CD14-positive monocyte (primary cell): ENCODE data around the gene GCDH. TPM values are rescaled to one million over a fixed set of nuclear protein-coding genes. Genes with fewer than 3 reads are reported as not detected.

Experiments used
- DNase-seq, 3 donors: peaks; one replicate each; pipeline ENCODE4 v3.0.0-alpha.2; 2011 to 2022
- H2AFZ ChIP-seq: 2 replicates; pipeline ENCODE4 v1.6.0; 2012; ENCODE audit warnings: mild to moderate bottlenecking, low read depth, low read length, inconsistent platforms; ENCODE audit not compliant: insufficient read depth, poor library complexity, severe bottlenecking
- H3K27ac ChIP-seq, 2 donors: 1 replicate in 1 of 2; 2 replicates in 1 of 2; pipeline ENCODE4 v1.5.1; 2012 to 2013; ENCODE audit warnings: low read length in 2 of 2, control low read depth in 1 of 2, inconsistent platforms in 1 of 2, low read depth in 1 of 2, mild to moderate bottlenecking in 1 of 2
- H3K27me3 ChIP-seq, 2 donors: one replicate each; pipeline versions ENCODE4 v1.6.0 to v1.6.1; 2011 to 2013; ENCODE audit warnings: low read length in 2 of 2; ENCODE audit not compliant: control insufficient read depth in 2 of 2, insufficient read depth in 2 of 2
- H3K36me3 ChIP-seq, 2 donors: replicated peaks in 1 of 2; 1 replicate in 1 of 2; 2 replicates in 1 of 2; pipeline versions ENCODE4 v1.5.1 to v1.6.1; 2012 to 2013; ENCODE audit warnings: low read length in 2 of 2, control low read depth in 1 of 2, inconsistent platforms in 1 of 2, mild to moderate bottlenecking in 1 of 2; ENCODE audit not compliant: insufficient read depth in 2 of 2, control insufficient read depth in 1 of 2
- H3K4me1 ChIP-seq, 2 donors: 1 replicate in 1 of 2; 2 replicates in 1 of 2; pipeline versions ENCODE4 v1.5.1 to v1.6.1; 2012 to 2013; ENCODE audit warnings: low read length in 2 of 2, control low read depth in 1 of 2, inconsistent platforms in 1 of 2, mild to moderate bottlenecking in 1 of 2, moderate library complexity in 1 of 2; ENCODE audit not compliant: insufficient read depth in 2 of 2, control insufficient read depth in 1 of 2
- H3K4me2 ChIP-seq: replicated peaks from 2 replicates; pipeline ENCODE3; 2012; ENCODE audit warnings: low read length, moderate library complexity, mild to moderate bottlenecking; ENCODE audit not compliant: poor library complexity, severe bottlenecking; ENCODE audit errors: extremely low read depth
- H3K4me3 ChIP-seq, 3 experiments: fragments of 200-600 bp in 1 of 3; sonication (generic) in 1 of 3; replicated peaks in 1 of 3; 1 replicate in 2 of 3; 2 replicates in 1 of 3; pipeline ENCODE4 v1.5.1; 2011 to 2013; ENCODE audit warnings: low read length in 3 of 3, mild to moderate bottlenecking in 3 of 3, control low read depth in 2 of 3, low read depth in 2 of 3, inconsistent platforms in 1 of 3, moderate library complexity in 1 of 3
- H3K79me2 ChIP-seq: 2 replicates; pipeline ENCODE4 v1.6.0; 2012; ENCODE audit warnings: mild to moderate bottlenecking, control low read depth, inconsistent platforms, low read length, moderate library complexity; ENCODE audit not compliant: insufficient read depth
- H3K9ac ChIP-seq: 2 replicates; pipeline ENCODE4 v1.6.0; 2017; ENCODE audit warnings: low read length, mild to moderate bottlenecking; ENCODE audit not compliant: insufficient read depth, poor library complexity, severe bottlenecking
- H3K9me3 ChIP-seq, 2 donors: replicated peaks in 1 of 2; 1 replicate in 1 of 2; 2 replicates in 1 of 2; pipeline versions ENCODE4 v1.5.1 to v1.6.1; 2012 to 2013; ENCODE audit warnings: low read length in 2 of 2, control low read depth in 1 of 2; ENCODE audit not compliant: control insufficient read depth in 1 of 2, insufficient read depth in 1 of 2
- H4K20me1 ChIP-seq: 2 replicates; pipeline ENCODE4 v1.6.0; 2012; ENCODE audit warnings: mild to moderate bottlenecking, low read length, control low read depth, moderate library complexity; ENCODE audit not compliant: insufficient read depth
- H3K27ac Mint-ChIP-seq, 7 donors: one replicate each; pipeline ENCODE4 v1.8.0; 2020; ENCODE audit warnings: mild to moderate bottlenecking in 7 of 7, mixed read lengths in 7 of 7, moderate library complexity in 6 of 7, inconsistent platforms in 2 of 7
- H3K27me3 Mint-ChIP-seq, 3 donors: one replicate each; pipeline ENCODE4 v1.8.0; 2021 to 2022; ENCODE audit warnings: low read depth in 3 of 3, mild to moderate bottlenecking in 3 of 3, mixed read lengths in 3 of 3, moderate library complexity in 3 of 3, inconsistent platforms in 1 of 3
- H3K36me3 Mint-ChIP-seq, 2 donors: one replicate each; pipeline ENCODE4 v1.8.0; 2020; ENCODE audit warnings: mixed read lengths in 2 of 2, inconsistent platforms in 1 of 2, mild to moderate bottlenecking in 1 of 2
- H3K4me1 Mint-ChIP-seq: one replicate; pipeline ENCODE4 v1.8.0; 2020; ENCODE audit warnings: mild to moderate bottlenecking, mixed read lengths
- H3K4me3 Mint-ChIP-seq, 2 donors: one replicate each; pipeline ENCODE4 v1.8.0; 2020; ENCODE audit warnings: mild to moderate bottlenecking in 2 of 2, mixed read lengths in 2 of 2, moderate library complexity in 1 of 2
- H3K9me3 Mint-ChIP-seq, 7 donors: one replicate each; pipeline ENCODE4 v1.8.0; 2020 to 2022; ENCODE audit warnings: mixed read lengths in 7 of 7, mild to moderate bottlenecking in 6 of 7, moderate library complexity in 6 of 7, inconsistent platforms in 2 of 7
- WGBS: methylation state at CpG from one replicate; pipeline ENCODE4 v1.1.5; 2013; ENCODE audit warnings: missing lambda C conversion rate; ENCODE audit not compliant: insufficient coverage; 5-methylcytosine and 5-hydroxymethylcytosine counted together
- intact Hi-C, 2 donors: fragments of 100-400 bp; cut with micrococcal nuclease; formaldehyde crosslinking; loops; one replicate each; pipeline versions ENCODE4 v1.15.0 to v1.15.1; 2023
- polyA plus RNA-seq, 3 donors: library from polyadenylated mRNA; depleted of rRNA in 1 of 3; unstranded in 2 of 3; stranded (reverse) in 1 of 3; fragments of 300-500 nt in 2 of 3; fragments of >200 nt in 1 of 3; fragmentation: Illumina TruSeq in 2 of 3; gene quantifications; 1 replicate in 2 of 3; 2 replicates in 1 of 3; pipeline ENCODE4 v1.2.3, GENCODE V29; 2012 to 2021
- TF ChIP-seq, protein P1 (sequence below): fragments of 200-600 bp; IDR thresholded peaks from one replicate; pipeline ENCODE4 v1.8.0; 2022; ENCODE audit warnings: antibody characterized with exemption, mild to moderate bottlenecking

The GCDH gene
- polyA plus RNA-seq, 3 donors = 7.3 to 30.5 (median 9.6) TPM

DNA sequence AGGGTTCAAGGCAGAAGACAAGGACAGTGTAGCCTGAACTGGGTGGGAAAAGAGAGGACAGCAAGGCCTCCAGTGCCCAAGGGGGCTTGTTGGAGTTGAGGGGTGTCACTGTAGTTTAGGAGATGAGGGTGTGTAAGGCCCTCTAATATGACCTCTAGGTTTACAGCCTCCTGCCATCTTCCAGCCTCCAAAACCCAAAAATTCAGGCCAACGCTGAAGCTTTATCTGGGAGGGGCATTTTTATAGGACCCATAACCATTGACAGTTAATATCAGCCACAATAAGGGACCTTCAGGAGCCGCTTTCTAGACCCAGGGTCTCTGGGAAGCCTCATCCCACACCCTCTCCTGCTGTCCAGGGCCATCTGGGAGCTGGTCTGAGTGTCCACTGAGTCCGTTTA, 6.8 kb upstream of the GCDH start:
- peaks cover 8 to 32% (median 18%) of the 10 kb centered on the region in 7 donors for H3K9me3 Mint-ChIP-seq
- H3K27me3 ChIP-seq = peaks cover 0 to 6% of the 10 kb centered on the region in 2 donors
- H3K27me3 Mint-ChIP-seq = peaks cover 7 to 25% (median 18%) of the 10 kb centered on the region in 3 donors
- H3K36me3 ChIP-seq = no peaks in the 10 kb centered on the region
- no peak for DNase-seq
- H3K9ac ChIP-seq = peak overlapping the region; percentile 41
- peaks cover 59 to 69% of the 10 kb centered on the region in 2 donors for H3K4me1 ChIP-seq
- H3K27ac Mint-ChIP-seq = peak overlapping the region; percentile 97 to 98 (median 98)
- no peaks in the 10 kb centered on the region for H3K79me2 ChIP-seq
- H3K9me3 ChIP-seq = peaks cover 4 to 21% of the 10 kb centered on the region in 2 donors
- peaks cover 55% of the 10 kb centered on the region for H3K4me1 Mint-ChIP-seq
- peak overlapping the region in 1 of 2 donors; percentile 51 for H3K4me3 Mint-ChIP-seq
- no peaks in the 10 kb centered on the region for H3K36me3 Mint-ChIP-seq
- peak overlapping the region; percentile 87 for H2AFZ ChIP-seq
- H3K4me2 ChIP-seq = peak overlapping the region; percentile 70
- 100% methylated on average over 1 of the region's 3 CpGs for WGBS
- peaks cover 5% of the 10 kb centered on the region for H4K20me1 ChIP-seq
- TF ChIP-seq, protein P1, sequence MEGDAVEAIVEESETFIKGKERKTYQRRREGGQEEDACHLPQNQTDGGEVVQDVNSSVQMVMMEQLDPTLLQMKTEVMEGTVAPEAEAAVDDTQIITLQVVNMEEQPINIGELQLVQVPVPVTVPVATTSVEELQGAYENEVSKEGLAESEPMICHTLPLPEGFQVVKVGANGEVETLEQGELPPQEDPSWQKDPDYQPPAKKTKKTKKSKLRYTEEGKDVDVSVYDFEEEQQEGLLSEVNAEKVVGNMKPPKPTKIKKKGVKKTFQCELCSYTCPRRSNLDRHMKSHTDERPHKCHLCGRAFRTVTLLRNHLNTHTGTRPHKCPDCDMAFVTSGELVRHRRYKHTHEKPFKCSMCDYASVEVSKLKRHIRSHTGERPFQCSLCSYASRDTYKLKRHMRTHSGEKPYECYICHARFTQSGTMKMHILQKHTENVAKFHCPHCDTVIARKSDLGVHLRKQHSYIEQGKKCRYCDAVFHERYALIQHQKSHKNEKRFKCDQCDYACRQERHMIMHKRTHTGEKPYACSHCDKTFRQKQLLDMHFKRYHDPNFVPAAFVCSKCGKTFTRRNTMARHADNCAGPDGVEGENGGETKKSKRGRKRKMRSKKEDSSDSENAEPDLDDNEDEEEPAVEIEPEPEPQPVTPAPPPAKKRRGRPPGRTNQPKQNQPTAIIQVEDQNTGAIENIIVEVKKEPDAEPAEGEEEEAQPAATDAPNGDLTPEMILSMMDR = no peak
- H3K4me3 ChIP-seq = peak overlapping the region in 1 of 3 experiments; percentile 69
- H3K27ac ChIP-seq = peak overlapping the region; percentile 90 to 94
- intact Hi-C loops = loop anchor here in 1 of 2 donors (10.0 kb wide), 2 partner anchors 51 to 81 kb away; partner anchors contain the start of genes CALR, DAND5 and FARSA

DNA sequence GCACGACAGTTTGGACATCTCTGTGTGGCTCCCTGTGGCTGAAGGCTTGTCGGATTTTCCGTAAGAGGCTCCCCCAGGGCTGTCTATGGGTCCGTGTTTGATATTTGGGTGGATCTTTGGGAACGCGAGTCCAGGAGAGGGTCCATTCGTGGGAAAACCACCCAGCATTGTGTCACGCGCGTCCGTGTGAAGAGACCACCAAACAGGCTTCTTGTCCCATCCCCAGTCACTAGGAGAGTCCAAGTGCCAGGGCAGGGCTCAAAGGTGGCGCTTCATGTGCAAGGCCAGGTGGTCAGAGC, 6.4 kb upstream of the GCDH start:
- Histone ChIP-seq H2AFZ (peak overlapping the region; percentile 87), H3K27ac (peak overlapping the region; percentile 90 to 94), H3K27me3 (peaks cover 0 to 6% of the 10 kb centered on the region in 2 donors), H3K9ac (no peak overlapping the region), H3K79me2 (no peaks in the 10 kb centered on the region), H3K4me1 (peaks cover 59 to 68% of the 10 kb centered on the region in 2 donors), H3K4me2 (peak overlapping the region; percentile 70), H3K9me3 (peaks cover 4 to 21% of the 10 kb centered on the region in 2 donors), H3K36me3 (no peaks in the 10 kb centered on the region), H4K20me1 (peaks cover 4% of the 10 kb centered on the region), H3K4me3 (peak overlapping the region in 2 of 3 experiments; percentile 40 to 69)
- DNase-seq = no peak
- H3K4me1 Mint-ChIP-seq = peaks cover 55% of the 10 kb centered on the region
- peak overlapping the region in 6 of 7 donors; percentile 54 to 98 (median 85) for H3K27ac Mint-ChIP-seq
- H3K9me3 Mint-ChIP-seq = peaks cover 8 to 32% (median 18%) of the 10 kb centered on the region in 7 donors
- WGBS = 70% methylated on average over 9 of the region's 12 CpGs
- no peaks in the 10 kb centered on the region for H3K36me3 Mint-ChIP-seq
- H3K27me3 Mint-ChIP-seq = peaks cover 7 to 25% (median 16%) of the 10 kb centered on the region in 3 donors
- peak overlapping the region in 1 of 2 donors; percentile 84 for H3K4me3 Mint-ChIP-seq
- intact Hi-C loops = loop anchor here in 1 of 2 donors (10.0 kb wide), 2 partner anchors 50 to 80 kb away; partner anchors contain the start of genes CALR, DAND5 and FARSA
- TF ChIP-seq, protein P1 = no peak
